IPS-18a (cell line): ENCODE measurements around the gene CRIP2.

Experiments
- H3K27ac ChIP-seq: one replicate; pipeline ENCODE4 v1.5.1; 2013; ENCODE audit warnings: low read length
- H3K27me3 ChIP-seq: one replicate; pipeline ENCODE4 v1.6.1; 2013; ENCODE audit warnings: mild to moderate bottlenecking, low read length; ENCODE audit not compliant: control insufficient read depth, insufficient read depth
- H3K36me3 ChIP-seq: one replicate; pipeline ENCODE4 v1.6.1; 2013; ENCODE audit warnings: low read depth, low read length; ENCODE audit not compliant: control insufficient read depth
- H3K4me1 ChIP-seq: one replicate; pipeline ENCODE4 v1.6.1; 2013; ENCODE audit warnings: low read depth, low read length; ENCODE audit not compliant: control insufficient read depth
- H3K4me3 ChIP-seq: one replicate; pipeline ENCODE4 v1.5.1; 2013; ENCODE audit warnings: low read length
- H3K9ac ChIP-seq: one replicate; pipeline ENCODE4 v1.6.1; 2013; ENCODE audit warnings: mild to moderate bottlenecking, low read length, moderate library complexity
- H3K9me3 ChIP-seq: one replicate; pipeline ENCODE4 v1.6.1; 2013; ENCODE audit warnings: low read depth, low read length; ENCODE audit not compliant: control insufficient read depth

The CRIP2 gene

DNA sequence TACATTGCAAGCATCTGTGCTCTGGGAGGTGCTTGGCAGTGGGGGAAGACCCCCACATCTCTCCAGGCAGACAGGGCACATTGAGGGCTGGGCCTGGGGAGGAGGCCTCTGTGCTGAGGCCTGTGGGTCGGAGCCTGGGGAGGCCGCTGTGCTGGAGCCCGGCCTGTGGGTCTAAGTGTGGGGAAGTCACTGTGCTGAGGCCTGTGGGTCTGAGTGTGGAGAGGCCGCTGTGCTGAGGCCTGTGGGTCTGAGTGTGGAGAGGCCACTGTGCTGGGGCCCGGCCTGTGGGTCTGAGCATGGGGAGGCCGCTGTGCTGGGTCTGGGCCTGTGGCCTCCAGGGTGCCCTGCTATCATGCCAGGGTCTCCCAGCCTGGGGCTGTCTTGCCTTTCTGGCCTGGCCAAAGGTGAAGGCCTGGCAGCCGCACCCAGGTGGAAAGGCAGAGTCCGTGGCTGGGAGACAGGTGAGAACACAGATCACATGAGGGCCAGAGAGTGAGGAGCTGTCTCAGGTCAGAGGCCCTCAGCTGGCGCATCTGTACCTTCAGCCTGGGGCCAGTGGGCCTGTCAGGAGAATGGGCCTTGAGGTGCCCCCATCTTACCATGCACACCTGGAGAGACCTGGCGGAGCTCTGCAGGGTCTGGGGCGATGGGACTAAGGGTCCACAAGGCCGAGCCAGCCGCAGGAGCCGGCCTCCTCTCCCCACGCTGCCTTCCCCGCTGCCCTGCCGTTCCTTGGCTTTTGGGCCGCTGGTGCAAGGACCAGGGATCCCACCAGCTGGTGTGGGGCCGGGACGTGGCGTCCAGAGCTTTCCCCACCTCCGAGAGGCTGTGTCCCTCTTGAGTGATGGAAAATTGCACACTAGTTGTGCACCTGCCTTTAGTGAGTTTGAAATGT is 18.6 kb upstream of the CRIP2 start:
- Histone ChIP-seq H3K4me1 (no peaks in the 10 kb centered on the region), H3K27me3 (no peaks in the 10 kb centered on the region), H3K9me3 (no peaks in the 10 kb centered on the region), H3K4me3 (no peak overlapping the region), H3K36me3 (peaks cover 59% of the 10 kb centered on the region), H3K27ac (no peak overlapping the region), H3K9ac (no peak overlapping the region)

DNA sequence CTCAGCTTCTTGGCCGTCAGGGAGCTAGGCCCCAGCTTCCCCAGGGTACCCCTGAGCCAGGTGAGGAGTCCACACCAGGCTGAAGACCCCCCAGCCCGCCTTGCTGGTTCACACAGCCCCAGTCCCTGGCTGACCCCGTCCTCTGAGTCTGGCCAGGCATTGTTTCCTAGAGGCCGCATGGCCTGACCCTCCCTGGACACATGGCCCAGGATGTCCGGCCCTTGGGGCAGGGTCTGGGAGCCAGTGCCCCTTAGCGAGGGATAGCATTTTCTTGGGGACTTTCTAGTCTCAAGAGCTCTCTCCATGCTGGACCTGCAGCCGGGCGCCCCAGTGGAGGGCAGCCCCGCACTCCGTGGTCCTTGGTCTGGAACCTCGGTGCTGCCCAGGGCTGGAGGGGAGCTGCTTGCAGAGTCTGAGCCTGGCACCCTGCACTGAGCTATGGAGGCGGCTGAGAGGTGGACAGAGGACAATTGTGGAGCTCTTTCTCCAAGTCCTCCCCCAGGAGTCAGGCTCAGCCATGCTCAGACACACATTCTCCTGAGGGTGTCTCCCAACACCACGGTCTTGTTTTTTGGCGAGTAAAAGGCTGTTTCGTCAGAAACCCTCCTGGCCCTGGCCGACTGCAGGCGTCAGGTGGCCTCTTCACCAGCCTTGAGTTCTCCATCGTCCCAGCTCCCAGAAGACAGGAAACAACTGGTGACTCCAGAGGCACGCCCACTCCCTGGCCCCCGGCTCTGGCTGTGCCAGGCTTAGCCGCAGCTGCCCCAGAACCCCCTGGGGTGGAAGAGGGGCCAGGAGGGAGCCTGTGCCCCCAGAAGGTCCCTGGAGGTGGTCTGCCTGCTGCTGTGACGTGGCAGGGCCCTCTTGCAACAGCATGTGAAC is 17.6 kb upstream of the CRIP2 start:
- Histone ChIP-seq H3K9ac (no peak overlapping the region), H3K27ac (no peak overlapping the region), H3K4me3 (no peak overlapping the region), H3K4me1 (no peaks in the 10 kb centered on the region), H3K9me3 (no peaks in the 10 kb centered on the region), H3K36me3 (peaks cover 60% of the 10 kb centered on the region), H3K27me3 (no peaks in the 10 kb centered on the region)

DNA sequence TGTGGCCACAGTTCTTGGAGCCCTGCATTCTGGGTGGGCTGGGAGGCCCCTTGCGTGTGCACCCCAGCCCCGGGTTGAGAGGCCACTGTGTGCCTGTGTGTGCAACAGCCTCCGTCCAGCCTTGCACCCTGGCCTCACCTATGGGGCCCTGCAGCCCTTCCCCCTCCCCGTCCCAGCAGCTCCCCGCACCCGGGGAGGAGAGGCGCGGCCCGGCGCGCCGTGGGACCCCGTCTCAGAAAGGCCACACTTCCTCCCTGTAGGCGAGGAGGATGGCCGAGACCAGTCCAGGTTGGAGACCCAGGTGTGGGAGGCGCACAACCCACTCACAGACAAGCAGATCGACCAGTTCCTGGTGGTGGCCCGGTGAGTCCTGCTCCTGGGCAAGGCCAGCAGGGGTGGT is 16.6 kb upstream of the CRIP2 start:
- Histone ChIP-seq H3K27ac (no peak overlapping the region), H3K4me1 (no peaks in the 10 kb centered on the region), H3K27me3 (no peaks in the 10 kb centered on the region), H3K9me3 (no peaks in the 10 kb centered on the region), H3K4me3 (no peak overlapping the region), H3K9ac (no peak overlapping the region), H3K36me3 (peaks cover 54% of the 10 kb centered on the region)

DNA sequence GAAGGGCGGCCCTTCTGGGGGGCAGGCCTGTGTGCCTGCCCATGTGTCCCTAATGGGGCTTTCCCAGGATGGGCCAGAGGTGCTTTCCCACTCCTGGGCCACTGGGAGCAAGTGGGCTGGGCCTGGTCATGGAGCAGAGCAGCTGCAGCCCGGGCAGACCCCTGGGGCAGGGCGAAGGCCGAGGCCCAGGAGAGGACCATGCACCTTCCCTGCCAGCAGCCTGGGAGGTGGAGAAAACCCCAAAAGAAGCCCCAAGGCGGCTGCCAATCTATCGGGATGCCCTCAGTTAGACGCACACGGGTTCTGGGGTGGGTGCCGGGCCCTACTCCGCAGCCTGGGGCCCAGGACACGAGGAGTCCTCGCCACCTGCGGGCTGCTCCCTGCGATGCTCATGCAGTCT is 16.1 kb upstream of the CRIP2 start:
- no peaks in the 10 kb centered on the region for H3K27me3 ChIP-seq

DNA sequence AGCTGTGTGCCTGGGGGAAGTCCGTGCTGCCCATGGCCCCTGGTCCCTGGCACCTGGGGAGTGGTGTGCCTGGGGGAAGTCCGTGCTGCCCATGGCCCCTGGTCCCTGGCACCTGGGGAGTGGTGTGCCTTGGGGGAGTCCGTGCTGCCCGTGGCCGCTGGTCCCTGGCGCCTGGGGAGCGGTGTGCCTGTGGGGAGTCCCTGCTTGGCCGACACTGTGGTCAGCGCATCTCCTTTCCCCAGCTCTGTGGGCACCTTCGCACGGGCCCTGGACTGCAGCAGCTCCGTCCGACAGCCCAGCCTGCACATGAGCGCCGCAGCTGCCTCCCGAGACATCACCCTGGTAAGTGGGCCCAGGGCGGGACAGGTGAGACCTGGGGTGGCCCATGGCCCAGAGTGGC is 14.5 kb upstream of the CRIP2 start:
- H3K4me1 ChIP-seq: no peaks in the 10 kb centered on the region
- no peaks in the 10 kb centered on the region for H3K9me3 ChIP-seq
- H3K27me3 ChIP-seq: no peaks in the 10 kb centered on the region
- no peak overlapping the region for H3K27ac ChIP-seq
- H3K4me3 ChIP-seq: no peak overlapping the region
- peaks cover 60% of the 10 kb centered on the region for H3K36me3 ChIP-seq
- no peak overlapping the region for H3K9ac ChIP-seq

More for the DNA sequence above, 16.1 kb upstream of the CRIP2 start:
- Histone ChIP-seq H3K9ac (no peak overlapping the region), H3K36me3 (peaks cover 56% of the 10 kb centered on the region), H3K9me3 (no peaks in the 10 kb centered on the region), H3K27ac (no peak overlapping the region), H3K4me3 (no peak overlapping the region), H3K4me1 (no peaks in the 10 kb centered on the region)

DNA sequence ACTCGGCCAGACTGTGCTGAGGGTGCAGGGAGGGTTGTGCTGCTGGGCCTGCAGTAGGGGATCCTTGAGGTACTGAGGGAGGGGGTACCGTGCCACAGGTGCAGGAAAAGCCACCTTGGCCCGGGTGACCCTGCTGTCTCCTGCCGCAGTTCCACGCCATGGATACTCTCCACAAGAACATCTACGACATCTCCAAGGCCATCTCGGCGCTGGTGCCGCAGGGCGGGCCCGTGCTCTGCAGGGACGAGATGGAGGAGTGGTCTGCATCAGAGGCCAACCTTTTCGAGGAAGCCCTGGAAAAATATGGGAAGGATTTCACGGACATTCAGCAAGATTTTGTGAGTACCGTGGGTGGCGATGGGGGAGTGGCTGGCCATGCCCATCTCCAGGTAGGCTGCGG is 14.0 kb upstream of the CRIP2 start:
- H3K9ac ChIP-seq: no peak overlapping the region
- no peaks in the 10 kb centered on the region for H3K4me1 ChIP-seq
- no peak overlapping the region for H3K4me3 ChIP-seq
- no peaks in the 10 kb centered on the region for H3K27me3 ChIP-seq
- H3K36me3 ChIP-seq: peaks cover 60% of the 10 kb centered on the region
- H3K9me3 ChIP-seq: no peaks in the 10 kb centered on the region
- no peak overlapping the region for H3K27ac ChIP-seq

DNA sequence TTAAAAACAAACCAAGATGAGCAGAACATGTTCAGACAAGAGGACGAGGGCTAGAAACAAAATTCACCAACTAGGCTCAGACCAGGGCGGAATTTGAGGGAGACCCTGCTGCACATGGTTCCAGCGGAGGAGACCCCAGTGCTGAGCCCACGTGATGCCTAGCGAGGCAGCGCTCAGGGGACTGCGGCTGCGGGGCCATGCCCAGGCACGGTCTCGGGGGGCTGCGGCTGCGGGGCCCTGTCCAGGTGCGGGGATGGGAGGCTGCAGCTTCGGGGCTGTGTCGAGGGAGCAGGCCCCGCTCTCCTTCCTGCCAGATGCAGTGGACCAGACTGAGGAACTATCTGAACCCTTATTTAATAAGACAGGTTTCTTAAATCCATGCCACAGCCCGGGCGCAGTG is 12.7 kb upstream of the CRIP2 start:
- H3K4me3 ChIP-seq: no peak overlapping the region
- H3K36me3 ChIP-seq: peaks cover 53% of the 10 kb centered on the region
- no peaks in the 10 kb centered on the region for H3K27me3 ChIP-seq
- H3K9ac ChIP-seq: no peak overlapping the region
- H3K9me3 ChIP-seq: no peaks in the 10 kb centered on the region
- no peak overlapping the region for H3K27ac ChIP-seq
- H3K4me1 ChIP-seq: no peaks in the 10 kb centered on the region

DNA sequence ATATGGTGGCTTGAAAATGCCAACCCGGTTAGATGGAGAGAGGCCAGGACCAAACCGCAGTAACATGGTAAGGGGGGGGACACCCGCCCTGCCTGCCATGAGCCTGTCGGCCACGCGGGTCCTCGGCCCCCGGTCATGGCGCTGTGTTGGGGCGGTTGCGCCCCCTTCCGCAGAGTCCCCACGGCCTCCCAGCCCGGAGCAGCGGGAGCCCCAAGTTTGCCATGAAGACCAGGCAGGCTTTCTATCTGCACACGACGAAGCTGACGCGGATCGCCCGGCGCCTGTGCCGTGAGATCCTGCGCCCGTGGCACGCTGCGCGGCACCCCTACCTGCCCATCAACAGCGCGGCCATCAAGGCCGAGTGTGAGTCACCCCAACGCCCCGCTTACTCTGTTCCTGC is 10.1 kb upstream of the CRIP2 start:
- Histone ChIP-seq H3K4me3 (no peak overlapping the region), H3K4me1 (no peaks in the 10 kb centered on the region), H3K27ac (no peak overlapping the region), H3K9me3 (no peaks in the 10 kb centered on the region), H3K27me3 (no peaks in the 10 kb centered on the region), H3K36me3 (peaks cover 67% of the 10 kb centered on the region), H3K9ac (no peak overlapping the region)

DNA sequence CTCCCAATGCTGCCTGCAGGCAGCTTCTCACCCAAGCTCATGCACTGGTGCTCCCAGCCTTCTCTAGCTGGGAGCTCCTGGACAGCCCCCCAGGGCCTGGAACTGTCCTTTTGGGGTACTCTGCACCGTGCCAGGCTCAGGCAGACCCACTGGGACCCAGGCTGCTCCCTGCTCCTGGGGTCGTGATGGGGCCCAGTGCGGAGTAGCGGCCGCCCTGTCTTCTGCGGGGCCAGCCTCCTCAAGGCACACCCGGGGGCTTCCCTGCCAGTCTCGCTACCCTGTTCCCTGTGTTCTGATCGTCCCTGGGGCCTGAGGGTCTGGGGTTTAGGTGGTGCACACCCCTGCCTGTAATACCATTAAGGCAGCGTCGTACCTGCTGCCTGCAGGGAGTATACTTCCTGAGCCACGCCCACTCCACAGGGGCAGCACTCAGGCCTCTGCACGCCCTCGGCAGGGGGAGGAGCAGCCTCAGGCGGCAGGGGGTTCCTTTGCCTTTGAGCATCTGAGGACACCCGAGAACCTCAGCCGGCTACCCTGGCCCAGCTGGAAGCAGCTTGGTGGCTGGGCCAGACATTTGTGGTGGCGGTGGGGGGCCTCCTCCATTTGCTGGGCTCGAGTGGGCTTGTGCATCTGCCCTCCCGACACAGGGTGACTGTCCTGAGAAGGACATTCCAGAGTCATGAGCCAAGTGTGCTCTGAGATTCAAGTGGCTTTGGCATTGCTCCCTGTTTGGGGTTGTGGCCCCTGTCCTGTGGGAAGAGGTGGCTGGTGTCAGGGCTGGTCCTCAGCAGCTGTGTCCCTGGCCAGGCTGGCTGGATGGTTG is 9.2 kb upstream of the CRIP2 start:
- Histone ChIP-seq H3K36me3 (peaks cover 64% of the 10 kb centered on the region), H3K4me1 (no peaks in the 10 kb centered on the region), H3K27me3 (no peaks in the 10 kb centered on the region), H3K9ac (no peak overlapping the region), H3K4me3 (no peak overlapping the region), H3K9me3 (no peaks in the 10 kb centered on the region), H3K27ac (no peak overlapping the region)

DNA sequence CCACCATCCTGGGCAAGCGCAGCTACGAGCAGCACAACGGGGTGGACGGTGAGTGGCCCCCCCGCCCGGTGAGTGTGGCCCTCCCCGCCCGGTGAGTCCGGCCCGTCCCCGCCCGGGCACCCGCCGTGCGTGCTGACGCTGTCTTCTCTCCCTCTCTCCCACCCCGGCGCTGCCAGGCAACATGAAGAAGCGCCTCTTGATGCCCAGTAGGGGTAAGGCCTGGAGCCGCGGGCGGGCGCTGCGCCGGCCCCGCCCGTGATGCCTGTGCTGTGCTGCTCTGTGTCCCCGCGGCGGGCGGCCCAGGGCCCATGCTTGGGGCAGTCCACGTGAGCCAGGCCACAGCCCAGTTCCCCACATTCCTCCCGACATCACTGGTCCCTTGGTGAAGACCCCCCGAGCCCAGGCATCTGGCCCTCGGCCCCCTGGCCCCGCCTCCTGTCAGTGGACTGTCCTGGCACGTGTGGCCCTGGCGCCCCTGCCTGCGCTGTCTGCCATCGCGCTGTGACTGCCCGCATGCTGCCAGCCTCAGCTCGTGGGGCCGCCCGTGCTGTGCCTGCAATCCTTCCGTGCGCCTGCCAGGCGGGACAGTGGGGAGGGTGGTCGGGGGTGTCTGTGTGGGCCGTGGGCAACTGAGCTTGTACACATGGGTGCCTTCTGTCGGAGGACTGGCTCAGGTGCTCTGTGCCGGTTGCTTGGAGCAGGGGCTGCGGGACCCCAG is 7.9 kb upstream of the CRIP2 start:
- H3K9ac ChIP-seq: no peak overlapping the region
- peaks cover 54% of the 10 kb centered on the region for H3K36me3 ChIP-seq
- H3K4me1 ChIP-seq: no peaks in the 10 kb centered on the region
- H3K9me3 ChIP-seq: no peaks in the 10 kb centered on the region
- H3K27me3 ChIP-seq: no peaks in the 10 kb centered on the region
- H3K27ac ChIP-seq: no peak overlapping the region
- no peak overlapping the region for H3K4me3 ChIP-seq
